HG02642 (cell line): ENCODE measurements around the gene ZNF516.
"Not testable (repeated sequence)": the region's sequence is repeated elsewhere in the genome, so short reads cannot be mapped to it uniquely, and the experiment has no call there.

Source experiments
- ATAC-seq: cut with Tn5 transposase; IDR thresholded peaks from one replicate; pipeline ENCODE4 v1.9.1; 2021; ENCODE audit warnings: mild to moderate bottlenecking; ENCODE audit not compliant: unreplicated experiment, poor library complexity

Gene ZNF516

DNA sequence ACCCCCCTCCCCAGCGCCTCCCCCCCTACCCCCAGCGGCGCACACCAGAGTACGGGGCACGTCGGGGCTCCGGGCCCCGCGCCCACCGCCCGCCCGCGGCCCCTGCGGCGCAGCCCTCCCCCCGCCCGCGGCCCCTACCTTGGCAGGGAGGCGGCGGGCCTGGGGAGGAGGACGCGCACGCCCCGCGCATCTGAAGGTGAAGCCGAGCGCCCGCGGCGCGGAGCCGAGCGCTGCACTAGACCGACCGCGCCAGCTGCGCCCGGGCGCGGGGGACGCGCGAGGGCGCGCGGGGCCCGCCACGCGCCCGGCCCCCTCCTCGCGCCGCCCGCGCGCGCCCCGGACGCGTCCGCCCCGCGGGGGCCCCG, at the start of gene ZNF516:
Gene ZNF516 (minus strand): TSS at position 237 of the 365 bp plus-strand sequence. CDS start 52,188 bp downstream, outside the sequence.
- peak; percentile 14 for ATAC-seq

- ATAC-seq = no peak
These were observed 43.8 kb upstream of the ZNF516 start for GRCh38 chr18:76538846-76539245.

DNA sequence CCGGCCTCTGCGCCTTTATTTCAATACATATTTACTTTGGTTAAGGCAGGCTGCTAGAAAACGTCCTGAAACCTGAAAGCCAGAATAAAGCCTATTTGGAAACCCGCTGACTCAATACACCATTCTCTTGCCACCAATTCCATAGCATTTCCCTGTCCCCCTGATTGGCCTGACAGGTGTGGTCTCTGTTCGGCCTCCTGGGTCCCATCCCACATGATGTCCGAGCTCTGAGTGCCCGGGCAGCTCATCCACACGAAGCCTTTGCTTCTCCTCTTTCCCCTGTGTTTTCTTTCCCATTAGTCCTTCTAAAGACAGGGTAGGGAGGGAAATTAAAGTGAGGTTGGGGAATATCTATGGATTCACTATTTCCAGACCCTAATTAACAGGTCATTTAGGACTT, 42.6 kb upstream of the ZNF516 start:
- ATAC-seq = no peak

DNA sequence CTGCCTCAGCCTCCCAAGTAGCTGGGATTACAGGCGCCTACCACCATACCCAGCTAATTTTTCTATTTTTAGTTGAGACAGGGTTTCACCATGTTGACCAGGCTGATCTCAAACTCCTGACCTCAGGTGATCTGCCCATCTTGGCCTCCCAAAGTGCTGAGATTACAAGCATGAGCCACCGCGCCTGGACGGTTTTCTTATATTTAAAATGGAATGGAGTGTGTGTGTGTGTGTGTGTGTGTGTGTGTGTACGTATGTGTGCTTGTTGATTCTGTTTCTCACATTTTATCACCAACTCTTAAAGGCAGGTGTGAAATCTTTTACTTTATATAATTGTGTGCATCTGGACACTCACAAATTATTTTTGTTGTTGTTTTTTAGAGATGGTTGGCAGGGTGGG, 41.6 kb upstream of the ZNF516 start:
- ATAC-seq = not testable (repeated sequence)

DNA sequence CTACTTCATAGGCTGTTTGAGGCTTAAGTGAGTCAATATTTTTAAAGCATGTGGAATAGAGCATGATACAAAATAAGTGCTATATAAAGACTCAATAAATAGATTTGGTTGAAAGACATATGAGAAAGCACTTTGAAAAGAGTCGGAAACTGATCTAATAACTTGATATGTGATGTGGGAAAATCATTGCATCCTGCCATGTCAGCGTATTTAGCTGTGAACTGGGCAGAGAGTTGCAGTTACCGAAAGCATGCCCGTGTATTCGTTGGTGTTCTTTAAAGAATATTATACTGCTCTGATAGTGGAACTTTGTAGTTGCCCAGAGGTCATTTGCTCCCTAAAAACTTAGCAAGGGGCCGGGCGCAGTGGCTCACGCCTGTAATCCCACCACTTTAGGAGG, 37.8 kb upstream of the ZNF516 start:
- no peak for ATAC-seq

DNA sequence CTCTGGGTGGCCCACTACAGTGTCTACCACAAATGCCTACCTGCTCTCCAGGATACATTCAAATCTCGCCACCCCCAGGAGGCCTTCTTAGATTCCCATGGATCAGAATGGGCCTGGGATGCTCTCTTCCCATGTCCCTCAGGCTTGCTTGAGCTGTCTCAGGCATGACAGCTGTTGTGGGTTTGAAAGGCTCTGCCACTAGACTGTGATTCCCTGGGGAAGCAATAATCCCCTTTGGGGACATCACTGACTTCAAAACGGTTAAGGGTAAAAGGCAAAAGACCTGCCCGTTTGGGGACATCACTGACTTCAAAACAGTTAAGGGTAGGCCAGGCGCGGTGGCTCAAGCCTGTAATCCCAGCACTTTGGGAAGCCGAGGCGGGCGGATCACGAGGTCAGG, 35.8 kb upstream of the ZNF516 start:
- ATAC-seq = no peak

- ATAC-seq = no peak
These were observed 35.3 kb upstream of the ZNF516 start for GRCh38 chr18:76530391-76530790.

DNA sequence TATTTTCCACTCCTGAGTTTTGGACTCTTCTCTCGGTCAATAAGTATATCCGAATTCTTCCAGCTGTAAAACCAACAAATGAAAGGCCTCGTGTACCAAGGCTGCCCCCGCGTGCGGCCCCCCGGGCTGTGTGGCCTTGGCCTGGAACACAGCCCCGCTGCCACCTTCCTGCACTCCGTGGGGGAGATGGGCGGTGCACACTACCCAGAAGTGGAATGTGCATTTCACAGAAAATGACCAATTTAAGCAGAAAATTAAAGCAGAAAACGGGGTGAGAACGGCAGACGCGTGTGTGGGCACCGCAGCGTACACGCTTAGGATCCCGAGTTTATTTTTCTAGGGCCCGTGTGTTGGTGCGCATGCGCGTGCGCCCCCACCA, 34.4 kb upstream of the ZNF516 start:
- ATAC-seq = no peak

- ATAC-seq = peak; percentile 48
These were observed 33.7 kb upstream of the ZNF516 start for GRCh38 chr18:76528477-76529432.

DNA sequence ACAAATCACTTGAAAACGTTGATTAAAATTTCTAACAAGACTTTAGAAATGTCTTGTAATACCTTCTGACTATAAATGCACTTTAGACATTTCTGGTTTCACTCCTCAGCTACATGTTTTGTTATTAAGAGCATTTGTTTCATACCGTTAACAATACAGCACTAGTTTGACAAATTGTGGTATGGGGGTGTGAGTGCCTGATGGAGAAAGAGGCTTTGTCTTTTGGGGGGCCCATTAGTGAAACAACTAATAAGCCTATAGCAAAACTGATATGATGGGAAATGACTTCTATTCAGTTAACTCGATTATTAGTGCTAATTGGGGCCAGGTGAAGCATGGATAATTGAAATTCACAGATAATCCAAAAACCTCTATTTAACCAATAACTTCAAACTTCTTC, 30.9 kb upstream of the ZNF516 start:
- ATAC-seq = no peak

DNA sequence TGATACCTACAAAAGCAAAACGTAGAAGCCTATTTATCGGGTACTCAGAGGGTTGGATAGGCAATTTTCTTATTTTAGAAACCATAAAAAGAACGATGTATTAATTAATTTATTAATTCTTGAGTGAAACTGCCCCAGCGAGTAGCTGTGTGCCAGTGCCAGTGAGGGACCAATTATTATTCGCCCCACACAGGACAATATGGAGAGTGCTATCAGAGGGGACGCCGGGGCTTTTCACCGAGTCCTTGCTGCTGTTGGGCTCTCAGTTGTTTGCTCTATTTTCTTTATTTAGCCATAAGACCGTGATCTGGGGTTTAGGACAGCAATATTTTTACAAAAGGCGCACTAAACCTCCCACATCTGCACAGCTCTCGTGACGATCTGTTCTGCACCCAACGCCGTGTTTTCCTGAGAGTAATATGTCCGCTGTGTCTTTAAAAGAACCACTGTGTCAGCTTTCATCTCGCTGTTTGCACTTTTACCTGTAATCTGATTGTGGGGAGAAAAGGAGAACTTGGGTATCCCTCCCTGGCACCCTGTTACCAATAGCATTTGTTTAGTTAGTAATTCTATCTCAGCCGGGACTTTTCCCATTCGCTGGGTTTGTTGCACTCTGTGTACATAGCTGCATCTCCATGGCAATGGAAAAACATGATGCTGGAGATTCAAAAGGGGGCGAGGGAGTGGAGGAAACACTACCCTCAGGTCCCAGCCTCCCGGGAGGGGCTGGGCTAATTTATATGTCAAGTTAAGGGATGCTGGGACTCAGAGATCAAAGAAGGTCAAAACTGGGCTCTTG, 30.1 kb upstream of the ZNF516 start:
- ATAC-seq = no peak

DNA sequence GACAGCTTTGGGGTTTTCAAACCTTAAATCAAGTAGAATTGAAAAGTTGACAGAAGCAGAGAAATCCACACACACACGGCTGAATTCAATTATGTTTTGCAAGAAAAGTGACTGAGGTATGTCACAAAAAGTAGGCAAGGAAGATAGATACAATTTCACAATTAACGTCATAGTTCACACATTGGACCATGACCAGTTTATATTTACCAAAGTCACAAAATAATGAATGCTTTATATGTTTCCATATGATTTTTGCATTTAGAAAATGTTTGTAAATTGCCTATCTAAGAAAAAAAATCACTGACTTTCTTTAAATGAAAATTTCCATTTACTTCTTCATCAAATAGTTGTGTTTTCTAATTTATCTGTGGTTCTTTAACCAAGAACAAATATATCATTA, 29.4 kb upstream of the ZNF516 start:
- no peak for ATAC-seq

DNA sequence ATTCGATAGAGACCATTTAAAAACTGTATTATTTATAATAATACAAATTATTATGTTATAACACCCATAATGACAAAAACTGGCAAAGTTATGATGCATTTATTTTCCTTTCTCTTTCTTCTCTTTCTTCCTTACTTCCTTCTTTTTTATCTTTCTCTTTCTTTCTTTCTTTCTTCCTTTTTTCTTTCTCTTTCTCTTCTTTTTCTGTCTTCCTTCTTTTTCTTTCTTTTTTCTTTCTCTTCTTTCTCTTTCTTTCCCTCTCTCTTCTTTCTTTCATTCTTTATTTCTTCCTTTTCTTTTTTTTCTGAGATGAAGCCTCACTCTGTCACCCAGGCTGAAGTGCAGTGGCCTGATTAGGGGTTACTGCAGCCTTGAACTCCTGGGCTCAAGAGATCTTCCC, 27.5 kb upstream of the ZNF516 start:
- no peak for ATAC-seq

- ATAC-seq = no peak
These were observed 27.1 kb upstream of the ZNF516 start for GRCh38 chr18:76522122-76522503.

DNA sequence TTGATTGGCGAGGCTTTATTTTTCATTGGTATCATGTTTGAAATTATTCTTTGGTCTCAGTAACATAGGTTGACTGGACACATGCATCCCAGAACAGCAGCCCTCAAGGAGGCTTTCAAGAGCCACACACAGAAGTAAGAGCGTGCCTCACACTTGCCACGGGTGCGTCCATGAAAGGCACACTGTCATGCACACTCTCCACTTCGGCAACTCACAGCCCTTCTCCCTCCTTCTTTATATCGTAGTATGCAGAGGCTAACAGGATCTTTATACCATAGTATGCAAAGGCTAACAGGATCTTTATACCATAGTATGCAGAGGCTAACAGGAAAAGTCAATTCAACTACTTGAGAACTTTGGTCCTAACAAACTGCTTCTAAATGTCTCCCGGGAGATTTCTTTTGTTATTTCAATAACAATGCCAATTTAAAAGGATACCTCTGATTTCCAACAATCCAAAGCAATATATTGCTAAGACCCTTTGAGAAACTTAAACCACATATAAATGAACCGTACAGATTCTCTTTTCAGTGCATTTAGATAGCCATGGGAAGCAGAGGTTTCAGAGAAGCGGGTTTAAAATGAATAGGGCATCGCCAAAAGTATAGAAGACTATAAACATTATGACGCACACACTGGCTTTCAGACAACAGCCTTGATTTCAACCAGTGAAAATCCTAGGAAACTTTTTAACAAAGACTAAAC, 26.5 kb upstream of the ZNF516 start:
- ATAC-seq = no peak

DNA sequence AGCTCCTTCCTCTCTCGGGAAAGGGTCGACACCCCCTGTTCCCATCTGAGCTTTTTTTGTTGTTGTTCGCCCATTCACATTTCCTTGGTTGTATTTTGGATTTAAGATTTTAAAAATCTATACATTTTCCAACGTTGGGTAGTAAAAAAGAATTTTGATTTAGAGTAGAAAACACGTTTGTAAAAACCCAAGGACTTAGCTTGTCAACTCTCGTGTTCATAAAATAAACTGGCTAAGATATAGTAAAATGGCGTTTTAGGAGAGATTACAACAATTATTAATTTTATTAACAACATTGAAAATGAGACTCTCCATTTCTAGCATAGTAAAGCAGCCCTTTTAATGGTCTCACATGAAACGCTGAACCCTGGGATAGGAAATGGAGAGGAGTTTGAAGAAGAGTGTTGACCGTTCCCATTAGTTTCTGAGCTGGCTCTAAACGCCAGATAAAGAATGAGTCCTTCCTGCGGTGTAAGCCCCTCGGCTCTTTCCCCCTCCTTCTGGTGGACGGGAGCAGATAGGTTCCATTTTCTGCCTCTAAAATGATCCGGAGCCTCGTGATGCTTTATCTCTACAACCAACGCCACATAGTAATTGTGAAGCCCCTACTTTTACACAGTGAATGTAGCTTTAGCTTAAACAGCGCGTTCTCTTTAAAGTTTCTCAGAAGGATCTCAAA, 24.0 kb upstream of the ZNF516 start:
- no peak for ATAC-seq

GRCh38 chr18:76518123-76518859, 23.2 kb upstream of the ZNF516 start:
- ATAC-seq = no peak

DNA sequence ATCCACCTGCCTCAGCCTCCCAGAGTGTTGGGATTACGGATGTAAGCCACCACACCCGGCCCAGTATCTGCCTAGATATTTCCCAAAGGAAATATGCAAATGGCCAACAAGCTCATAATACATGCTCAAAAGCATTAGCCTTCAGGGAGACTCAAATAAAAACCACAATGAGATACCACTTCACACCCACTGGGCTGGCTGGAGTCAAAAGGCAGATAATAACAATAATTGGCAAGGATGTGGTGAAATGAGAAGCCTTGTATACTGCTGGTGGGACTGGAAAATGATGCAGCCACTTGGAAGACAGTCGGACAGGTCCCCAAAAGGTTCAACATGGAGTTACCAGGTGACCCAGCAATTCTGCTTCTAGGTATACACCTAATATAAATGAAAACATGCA, 20.5 kb upstream of the ZNF516 start:
- ATAC-seq = no peak

- ATAC-seq = no peak
These were observed 19.5 kb upstream of the ZNF516 start for GRCh38 chr18:76514573-76514972.
